ENCODE data around the gene AFAP1.

AFAP1 gene

GRCh38 chr4:7844594-7844991 lies 95.1 kb downstream of the AFAP1 start:
- no peak overlapping the region for H3K9ac ChIP-seq (ENCODE audit: low read depth in 1 of 2, low read length in 2 of 2)
- H3K9me3 ChIP-seq (ENCODE audit: control insufficient read depth in 2 of 2, low read length in 2 of 2) = no peaks in the 10 kb centered on the region
- H3K27ac ChIP-seq (ENCODE audit: low read depth in 2 of 2, low read length in 2 of 2) = no peak overlapping the region
- H3K36me3 ChIP-seq (ENCODE audit: control insufficient read depth in 2 of 2, insufficient read depth in 2 of 2, low read length in 2 of 2) = peaks cover 2 to 7% of the 10 kb centered on the region in 2 donors
- H3K4me3 ChIP-seq (ENCODE audit: low read length in 2 of 2) = no peak overlapping the region
- no peaks in the 10 kb centered on the region for H3K27me3 ChIP-seq (ENCODE audit: control insufficient read depth in 2 of 2, insufficient read depth in 2 of 2, low read length in 2 of 2)
- peaks cover 5 to 15% of the 10 kb centered on the region in 2 donors for H3K4me1 ChIP-seq (ENCODE audit: control insufficient read depth in 2 of 2, insufficient read depth in 2 of 2, low read length in 2 of 2)

GRCh38 chr4:7843831-7844593 lies 95.6 kb downstream of the AFAP1 start:
- Histone ChIP-seq H3K36me3 (ENCODE audit: control insufficient read depth in 2 of 2, insufficient read depth in 2 of 2, low read length in 2 of 2) (peaks cover 2 to 7% of the 10 kb centered on the region in 2 donors), H3K9ac (ENCODE audit: low read depth in 1 of 2, low read length in 2 of 2) (no peak overlapping the region), H3K9me3 (ENCODE audit: control insufficient read depth in 2 of 2, low read length in 2 of 2) (no peaks in the 10 kb centered on the region), H3K4me1 (ENCODE audit: control insufficient read depth in 2 of 2, insufficient read depth in 2 of 2, low read length in 2 of 2) (peaks cover 5 to 15% of the 10 kb centered on the region in 2 donors), H3K4me3 (ENCODE audit: low read length in 2 of 2) (no peak overlapping the region), H3K27me3 (ENCODE audit: control insufficient read depth in 2 of 2, insufficient read depth in 2 of 2, low read length in 2 of 2) (no peaks in the 10 kb centered on the region), H3K27ac (ENCODE audit: low read depth in 2 of 2, low read length in 2 of 2) (peak overlapping the region in 1 of 2 donors; percentile 63)

GRCh38 chr4:7842384-7843279 lies 97.0 kb downstream of the AFAP1 start:
- no peaks in the 10 kb centered on the region for H3K9me3 ChIP-seq (ENCODE audit: control insufficient read depth in 2 of 2, low read length in 2 of 2)
- H3K4me1 ChIP-seq (ENCODE audit: control insufficient read depth in 2 of 2, insufficient read depth in 2 of 2, low read length in 2 of 2) = peaks cover 5 to 15% of the 10 kb centered on the region in 2 donors
- H3K9ac ChIP-seq (ENCODE audit: low read depth in 1 of 2, low read length in 2 of 2) = peak overlapping the region in 1 of 2 donors; percentile 24
- peak overlapping the region; percentile 63 to 75 for H3K27ac ChIP-seq (ENCODE audit: low read depth in 2 of 2, low read length in 2 of 2)
- H3K4me3 ChIP-seq (ENCODE audit: low read length in 2 of 2) = no peak overlapping the region
- peaks cover 0 to 12% of the 10 kb centered on the region in 2 donors for H3K36me3 ChIP-seq (ENCODE audit: control insufficient read depth in 2 of 2, insufficient read depth in 2 of 2, low read length in 2 of 2)
- no peaks in the 10 kb centered on the region for H3K27me3 ChIP-seq (ENCODE audit: control insufficient read depth in 2 of 2, insufficient read depth in 2 of 2, low read length in 2 of 2)

GRCh38 chr4:7841894-7842293 lies 97.8 kb downstream of the AFAP1 start:
- Histone ChIP-seq H3K9ac (ENCODE audit: low read depth in 1 of 2, low read length in 2 of 2) (no peak overlapping the region), H3K36me3 (ENCODE audit: control insufficient read depth in 2 of 2, insufficient read depth in 2 of 2, low read length in 2 of 2) (peaks cover 4 to 12% of the 10 kb centered on the region in 2 donors), H3K27me3 (ENCODE audit: control insufficient read depth in 2 of 2, insufficient read depth in 2 of 2, low read length in 2 of 2) (no peaks in the 10 kb centered on the region), H3K4me1 (ENCODE audit: control insufficient read depth in 2 of 2, insufficient read depth in 2 of 2, low read length in 2 of 2) (peaks cover 5 to 15% of the 10 kb centered on the region in 2 donors), H3K27ac (ENCODE audit: low read depth in 2 of 2, low read length in 2 of 2) (peak overlapping the region in 1 of 2 donors; percentile 23), H3K9me3 (ENCODE audit: control insufficient read depth in 2 of 2, low read length in 2 of 2) (no peaks in the 10 kb centered on the region), H3K4me3 (ENCODE audit: low read length in 2 of 2) (no peak overlapping the region)

- Histone ChIP-seq H3K4me3 (ENCODE audit: low read length in 2 of 2) (no peak overlapping the region), H3K9me3 (ENCODE audit: control insufficient read depth in 2 of 2, low read length in 2 of 2) (no peaks in the 10 kb centered on the region), H3K27ac (ENCODE audit: low read depth in 2 of 2, low read length in 2 of 2) (no peak overlapping the region), H3K27me3 (ENCODE audit: control insufficient read depth in 2 of 2, insufficient read depth in 2 of 2, low read length in 2 of 2) (no peaks in the 10 kb centered on the region), H3K36me3 (ENCODE audit: control insufficient read depth in 2 of 2, insufficient read depth in 2 of 2, low read length in 2 of 2) (peaks cover 4 to 17% of the 10 kb centered on the region in 2 donors), H3K9ac (ENCODE audit: low read depth in 1 of 2, low read length in 2 of 2) (no peak overlapping the region), H3K4me1 (ENCODE audit: control insufficient read depth in 2 of 2, insufficient read depth in 2 of 2, low read length in 2 of 2) (peaks cover 5 to 15% of the 10 kb centered on the region in 2 donors)
These were observed 98.6 kb downstream of the AFAP1 start for GRCh38 chr4:7841071-7841470.

GRCh38 chr4:7839856-7840255 lies 99.8 kb downstream of the AFAP1 start:
- Histone ChIP-seq H3K4me3 (ENCODE audit: low read length in 2 of 2) (no peak overlapping the region), H3K27me3 (ENCODE audit: control insufficient read depth in 2 of 2, insufficient read depth in 2 of 2, low read length in 2 of 2) (no peaks in the 10 kb centered on the region), H3K36me3 (ENCODE audit: control insufficient read depth in 2 of 2, insufficient read depth in 2 of 2, low read length in 2 of 2) (peaks cover 4 to 17% of the 10 kb centered on the region in 2 donors), H3K9ac (ENCODE audit: low read depth in 1 of 2, low read length in 2 of 2) (no peak overlapping the region), H3K4me1 (ENCODE audit: control insufficient read depth in 2 of 2, insufficient read depth in 2 of 2, low read length in 2 of 2) (peaks cover 5 to 15% of the 10 kb centered on the region in 2 donors), H3K27ac (ENCODE audit: low read depth in 2 of 2, low read length in 2 of 2) (no peak overlapping the region), H3K9me3 (ENCODE audit: control insufficient read depth in 2 of 2, low read length in 2 of 2) (no peaks in the 10 kb centered on the region)

GRCh38 chr4:7838136-7838782 lies 101.4 kb downstream of the AFAP1 start:
- peaks cover 0 to 3% of the 10 kb centered on the region in 2 donors for H3K4me1 ChIP-seq (ENCODE audit: control insufficient read depth in 2 of 2, insufficient read depth in 2 of 2, low read length in 2 of 2)
- H3K9ac ChIP-seq (ENCODE audit: low read depth in 1 of 2, low read length in 2 of 2) = no peak overlapping the region
- H3K36me3 ChIP-seq (ENCODE audit: control insufficient read depth in 2 of 2, insufficient read depth in 2 of 2, low read length in 2 of 2) = peaks cover 4 to 17% of the 10 kb centered on the region in 2 donors
- H3K27ac ChIP-seq (ENCODE audit: low read depth in 2 of 2, low read length in 2 of 2) = no peak overlapping the region
- H3K9me3 ChIP-seq (ENCODE audit: control insufficient read depth in 2 of 2, low read length in 2 of 2) = no peaks in the 10 kb centered on the region
- H3K27me3 ChIP-seq (ENCODE audit: control insufficient read depth in 2 of 2, insufficient read depth in 2 of 2, low read length in 2 of 2) = no peaks in the 10 kb centered on the region
- H3K4me3 ChIP-seq (ENCODE audit: low read length in 2 of 2) = no peak overlapping the region

- H3K9ac ChIP-seq (ENCODE audit: low read depth in 1 of 2, low read length in 2 of 2) = no peak overlapping the region
- H3K9me3 ChIP-seq (ENCODE audit: control insufficient read depth in 2 of 2, low read length in 2 of 2) = no peaks in the 10 kb centered on the region
- H3K4me1 ChIP-seq (ENCODE audit: control insufficient read depth in 2 of 2, insufficient read depth in 2 of 2, low read length in 2 of 2) = no peaks in the 10 kb centered on the region
- H3K27me3 ChIP-seq (ENCODE audit: control insufficient read depth in 2 of 2, insufficient read depth in 2 of 2, low read length in 2 of 2) = no peaks in the 10 kb centered on the region
- no peak overlapping the region for H3K27ac ChIP-seq (ENCODE audit: low read depth in 2 of 2, low read length in 2 of 2)
- H3K36me3 ChIP-seq (ENCODE audit: control insufficient read depth in 2 of 2, insufficient read depth in 2 of 2, low read length in 2 of 2) = peaks cover 4 to 17% of the 10 kb centered on the region in 2 donors
- H3K4me3 ChIP-seq (ENCODE audit: low read length in 2 of 2) = no peak overlapping the region
These were observed 102.0 kb downstream of the AFAP1 start for GRCh38 chr4:7837597-7838135.

GRCh38 chr4:7831858-7832730 lies 107.6 kb downstream of the AFAP1 start:
- Histone ChIP-seq H3K4me1 (ENCODE audit: control insufficient read depth in 2 of 2, insufficient read depth in 2 of 2, low read length in 2 of 2) (peaks cover 17 to 25% of the 10 kb centered on the region in 2 donors), H3K27ac (ENCODE audit: low read depth in 2 of 2, low read length in 2 of 2) (peak overlapping the region; percentile 40 to 67), H3K27me3 (ENCODE audit: control insufficient read depth in 2 of 2, insufficient read depth in 2 of 2, low read length in 2 of 2) (no peaks in the 10 kb centered on the region), H3K4me3 (ENCODE audit: low read length in 2 of 2) (no peak overlapping the region), H3K9me3 (ENCODE audit: control insufficient read depth in 2 of 2, low read length in 2 of 2) (no peaks in the 10 kb centered on the region), H3K9ac (ENCODE audit: low read depth in 1 of 2, low read length in 2 of 2) (peak overlapping the region in 1 of 2 donors; percentile 2), H3K36me3 (ENCODE audit: control insufficient read depth in 2 of 2, insufficient read depth in 2 of 2, low read length in 2 of 2) (peaks cover 2 to 10% of the 10 kb centered on the region in 2 donors)

Data from mucosa of rectum (tissue), 2 donors.